ENCODE results near the gene NTN1. TPM values are rescaled to one million over a fixed set of nuclear protein-coding genes. Genes with fewer than 3 reads are reported as not detected.

Gene NTN1
- total RNA-seq: 10 to 100 TPM in 9 of 10 donors, 1 to 10 TPM in 1; 6.2 to 38.7 (median 17.9) TPM
- 1 to 10 TPM; 3.0 to 4.9 TPM for polyA plus RNA-seq
- long read RNA-seq, donor 1, partial matches to known transcripts: 0 of 13 reads
- long read RNA-seq, donor 1, other reads (novel, unspliced or antisense): 13 of 13 reads
- long read RNA-seq, donor 2, full-length matches to known transcripts: 1 of 14 reads
- long read RNA-seq, donor 2, partial matches to known transcripts: 0 of 14 reads
- long read RNA-seq, donor 2, other reads (novel, unspliced or antisense): 13 of 14 reads
- long read RNA-seq, donor 3, partial matches to known transcripts: 3 of 78 reads
- long read RNA-seq, donor 3, other reads (novel, unspliced or antisense): 75 of 78 reads

DNA sequence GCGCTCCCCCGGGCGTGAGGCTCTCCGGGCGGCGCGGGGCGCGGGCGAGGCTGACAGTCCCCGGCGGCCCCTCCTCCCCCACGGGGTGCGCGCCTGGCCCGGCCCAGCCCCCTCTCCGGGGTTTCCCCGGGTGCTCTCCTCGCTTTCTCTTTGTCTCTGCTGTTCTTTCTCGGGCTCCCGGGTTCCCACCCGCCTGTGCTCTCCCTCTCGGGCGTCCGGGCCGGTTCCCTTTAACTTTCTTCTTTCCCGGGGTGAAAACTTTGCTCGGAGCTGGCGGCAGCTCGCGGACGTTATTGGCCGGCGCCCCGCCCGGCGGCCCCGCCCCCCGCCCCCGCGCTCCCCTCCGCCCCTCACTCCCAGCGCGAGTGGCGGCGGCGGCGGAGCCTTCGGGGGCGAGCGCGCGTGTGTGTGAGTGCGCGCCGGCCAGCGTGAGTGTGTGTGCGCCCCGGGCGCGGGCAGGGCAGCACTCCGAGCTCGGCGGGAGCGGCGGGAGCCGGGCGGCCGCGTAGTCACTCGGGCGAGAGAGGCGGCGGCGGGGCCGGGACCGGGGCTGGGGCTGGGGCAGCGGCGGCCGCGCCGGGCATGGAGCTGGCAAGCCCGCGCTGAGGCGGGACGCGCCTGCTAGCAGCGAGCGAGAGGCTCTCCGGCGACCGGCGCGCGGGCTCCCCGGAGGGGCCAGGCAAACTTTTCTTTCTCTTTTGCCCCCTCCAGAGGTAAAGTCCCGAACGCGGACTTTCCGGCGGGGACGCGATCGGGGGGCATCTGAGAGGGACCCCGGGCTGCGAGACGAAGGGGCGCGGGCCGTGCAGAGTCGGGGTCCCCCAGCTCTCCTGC is at the start of gene NTN1:
TSS of gene NTN1 (plus strand) at position 353 of the 834 bp plus-strand sequence. CDS start 864 bp downstream, outside the sequence.
- Histone ChIP-seq H3K4me3 (peak within 1 kb of the TSS; percentile 53 to 82 (median 70)), H3K4me1 (peaks cover 2 to 42% (median 36%) of the 10 kb centered on the region in 9 donors), H3K36me3 (no peaks in the 10 kb centered on the region), H3K9me3 (no peaks in the 10 kb centered on the region), H3K27me3 (peaks cover 0 to 100% (median 44%) of the 10 kb centered on the region in 7 donors), H3K27ac (peak within 1 kb of the TSS; percentile 29 to 81 (median 72))
- 0 to 1% methylated on average over 69 to 110 of the region's 111 CpGs for WGBS, 2 donors
- peak; percentile 43 to 57 for DNase-seq
- no peak for TF ChIP-seq CTCF (IDR thresholded peaks at IDR 0.05)
- ATAC-seq: peak; percentile 76 to 87 (median 82)
- intact Hi-C loops (cut with DNase I): loop anchor here in 2 of 10 donors (10.0 kb wide), 1 partner anchor 83 kb away; no protein-coding TSS in a partner anchor

GRCh38 chr17:8975091-8975725 is 46.1 kb upstream of the NTN1 start:
- ATAC-seq: no peak
- H3K9me3 ChIP-seq: peaks cover 0 to 9% (median 0%) of the 10 kb centered on the region in 11 donors
- no peaks in the 10 kb centered on the region for H3K36me3 ChIP-seq
- 83 to 85% methylated on average over 9 of the region's 9 CpGs for WGBS, 2 donors
- H3K27me3 ChIP-seq: peaks cover 0 to 5% (median 0%) of the 10 kb centered on the region in 7 donors
- H3K27ac ChIP-seq: no peak overlapping the region
- no peak for TF ChIP-seq CTCF (IDR thresholded peaks at IDR 0.05)
- no peaks in the 10 kb centered on the region for H3K4me1 ChIP-seq
- intact Hi-C loops (cut with DNase I): no loop called here
- DNase-seq: no peak
- no peak overlapping the region for H3K4me3 ChIP-seq

GRCh38 chr17:8976638-8977037 is 44.7 kb upstream of the NTN1 start:
- peaks cover 0 to 7% (median 0%) of the 10 kb centered on the region in 11 donors for H3K9me3 ChIP-seq
- H3K27me3 ChIP-seq: peaks cover 0 to 4% (median 0%) of the 10 kb centered on the region in 7 donors
- H3K4me3 ChIP-seq: no peak overlapping the region
- 92 to 97% methylated on average over 1 of the region's 1 CpG for WGBS, 2 donors
- ATAC-seq: no peak
- no peak overlapping the region for H3K27ac ChIP-seq
- intact Hi-C loops (cut with DNase I): no loop called here
- no peaks in the 10 kb centered on the region for H3K4me1 ChIP-seq
- TF ChIP-seq CTCF (IDR thresholded peaks at IDR 0.05): no peak
- H3K36me3 ChIP-seq: no peaks in the 10 kb centered on the region
- DNase-seq: no peak

- H3K9me3 ChIP-seq: peaks cover 0 to 2% (median 0%) of the 10 kb centered on the region in 11 donors
- no peak for DNase-seq
- no peak for ATAC-seq
- peaks cover 0 to under 1% (median 0%) of the 10 kb centered on the region in 9 donors for H3K4me1 ChIP-seq
- H3K4me3 ChIP-seq: no peak overlapping the region
- no peak overlapping the region for H3K27ac ChIP-seq
- H3K27me3 ChIP-seq: peaks cover 0 to 4% (median 0%) of the 10 kb centered on the region in 7 donors
- intact Hi-C loops (cut with DNase I): no loop called here
- no peaks in the 10 kb centered on the region for H3K36me3 ChIP-seq
- no peak for TF ChIP-seq CTCF (IDR thresholded peaks at IDR 0.05)
Measured at GRCh38 chr17:8979715-8980114, 41.6 kb upstream of the NTN1 start.

All from heart right ventricle (tissue), 16 donors.